CD4-positive, alpha-beta T cell treated with Interleukin-4 for 4 hours (primary cell): ENCODE data around the gene SLC16A2.
A peak's percentile ranks its signal among the peaks of the same experiment; 100 is the strongest.
"Not testable (repeated sequence)": the region's sequence is repeated elsewhere in the genome, so short reads cannot be mapped to it uniquely, and the experiment has no call there.

Experiments used
- DNase-seq: peaks from one replicate; pipeline ENCODE4 v3.0.0-alpha.2; 2020

Gene SLC16A2

GRCh38 chrX:74448669-74449068, 27.4 kb downstream of the SLC16A2 start:
- no peak for DNase-seq

GRCh38 chrX:74449322-74449936, 28.1 kb downstream of the SLC16A2 start:
- peak; percentile 11 for DNase-seq

GRCh38 chrX:74449937-74450330, 28.6 kb downstream of the SLC16A2 start:
- DNase-seq: no peak

GRCh38 chrX:74450803-74451449, 29.6 kb downstream of the SLC16A2 start:
- DNase-seq: peak; percentile 1

GRCh38 chrX:74451450-74452198, 30.3 kb downstream of the SLC16A2 start:
- no peak for DNase-seq

GRCh38 chrX:74452199-74452481, 30.8 kb downstream of the SLC16A2 start:
- no peak for DNase-seq

GRCh38 chrX:74453178-74453577, 31.9 kb downstream of the SLC16A2 start:
- DNase-seq: no peak

GRCh38 chrX:74454233-74454632, 32.9 kb downstream of the SLC16A2 start:
- DNase-seq: not testable (repeated sequence)

- DNase-seq: no peak
Observed at GRCh38 chrX:74458736-74459135, 37.4 kb downstream of the SLC16A2 start.

GRCh38 chrX:74461384-74461783, 40.1 kb downstream of the SLC16A2 start:
- DNase-seq: no peak

- no peak for DNase-seq
Observed at GRCh38 chrX:74464722-74465121, 43.4 kb downstream of the SLC16A2 start.

- DNase-seq: no peak
Observed at GRCh38 chrX:74465424-74465823, 44.1 kb downstream of the SLC16A2 start.

- DNase-seq: no peak
Observed at GRCh38 chrX:74467656-74468055, 46.4 kb downstream of the SLC16A2 start.

GRCh38 chrX:74473116-74473515, 51.8 kb downstream of the SLC16A2 start:
- not testable (repeated sequence) for DNase-seq

- DNase-seq: no peak
Observed at GRCh38 chrX:74490247-74490646, 69.0 kb downstream of the SLC16A2 start.

- DNase-seq: peak; percentile 0
Observed at GRCh38 chrX:74492720-74493201, 71.5 kb downstream of the SLC16A2 start.

GRCh38 chrX:74493806-74494205, 72.5 kb downstream of the SLC16A2 start:
- no peak for DNase-seq

- DNase-seq: no peak
Observed at GRCh38 chrX:74498924-74499323, 77.6 kb downstream of the SLC16A2 start.

GRCh38 chrX:74500067-74500466, 78.8 kb downstream of the SLC16A2 start:
- no peak for DNase-seq

GRCh38 chrX:74500555-74500954, 79.3 kb downstream of the SLC16A2 start:
- no peak for DNase-seq

GRCh38 chrX:74505437-74505836, 84.1 kb downstream of the SLC16A2 start:
- DNase-seq: no peak

GRCh38 chrX:74506317-74507115, 85.2 kb downstream of the SLC16A2 start:
- no peak for DNase-seq

GRCh38 chrX:74507191-74507590, 85.9 kb downstream of the SLC16A2 start:
- DNase-seq: no peak
